CD4-positive, alpha-beta memory T cell (primary cell): ENCODE measurements around the gene PDE4D. TPM values are rescaled to one million over a fixed set of nuclear protein-coding genes. Genes with fewer than 3 reads are reported as not detected.
"Not testable (repeated sequence)": the region's sequence is repeated elsewhere in the genome, so short reads cannot be mapped to it uniquely, and the experiment has no call there.

Source experiments
- CTCF ChIA-PET: fragments of 350-600 bp; sonication (Branson Sonifier 250); formaldehyde crosslinking; loops from one replicate; lab custom pipeline; 2021; ENCODE audit warnings: inconsistent platforms; ENCODE audit not compliant: partially characterized antibody; lab: Charles Lee
- POLR2A ChIA-PET: fragments of 350-600 bp; sonication (Branson Sonifier 250); formaldehyde crosslinking; loops from one replicate; lab custom pipeline; 2021; ENCODE audit not compliant: partially characterized antibody; lab: Charles Lee
- DNase-seq, 5 donors: peaks; one replicate each; pipeline versions ENCODE4 v3.0.0 to v3.0.0-alpha.2; 2020 to 2022; ENCODE audit warnings: mixed read lengths in 1 of 5
- H3K27ac ChIP-seq: one replicate; pipeline ENCODE4 v1.7.0; 2013; ENCODE audit warnings: low read depth, low read length
- H3K27me3 ChIP-seq: 2 replicates; pipeline ENCODE4 v1.7.0; 2013; ENCODE audit warnings: mild to moderate bottlenecking, low read length, moderate library complexity; ENCODE audit not compliant: insufficient read depth
- H3K36me3 ChIP-seq: 2 replicates; pipeline ENCODE4 v1.7.0; 2013; ENCODE audit warnings: mild to moderate bottlenecking, low read length, moderate library complexity; ENCODE audit not compliant: insufficient read depth
- H3K4me1 ChIP-seq: 2 replicates; pipeline ENCODE4 v1.7.0; 2013; ENCODE audit warnings: mild to moderate bottlenecking, low read length, moderate library complexity; ENCODE audit not compliant: insufficient read depth
- H3K4me3 ChIP-seq, 2 donors: one replicate each; pipeline ENCODE4 v1.7.0; 2013; ENCODE audit warnings: low read length in 2 of 2, mild to moderate bottlenecking in 1 of 2
- H3K9me3 ChIP-seq, 2 donors: one replicate each; pipeline ENCODE4 v1.7.0; 2013; ENCODE audit warnings: low read length in 2 of 2, control low read depth in 1 of 2; ENCODE audit not compliant: control insufficient read depth in 1 of 2
- H3K27ac Mint-ChIP-seq, 7 donors: one replicate each; pipeline ENCODE4 v1.8.0; 2020 to 2021; ENCODE audit warnings: mixed read lengths in 7 of 7, mild to moderate bottlenecking in 6 of 7, inconsistent platforms in 3 of 7, moderate library complexity in 3 of 7
- H3K27me3 Mint-ChIP-seq, 2 donors: one replicate each; pipeline ENCODE4 v1.8.0; 2020 to 2021; ENCODE audit warnings: mixed read lengths in 2 of 2
- H3K36me3 Mint-ChIP-seq, 2 donors: one replicate each; pipeline ENCODE4 v1.8.0; 2020 to 2021; ENCODE audit warnings: mixed read lengths in 2 of 2, inconsistent platforms in 1 of 2, mild to moderate bottlenecking in 1 of 2
- H3K4me1 Mint-ChIP-seq, 4 donors: one replicate each; pipeline ENCODE4 v1.8.0; 2020 to 2021; ENCODE audit warnings: mixed read lengths in 4 of 4, mild to moderate bottlenecking in 1 of 4
- H3K4me3 Mint-ChIP-seq, 8 donors: one replicate each; pipeline ENCODE4 v1.8.0; 2020 to 2021; ENCODE audit warnings: mixed read lengths in 8 of 8, mild to moderate bottlenecking in 7 of 8, moderate library complexity in 6 of 8, inconsistent platforms in 3 of 8
- H3K9me3 Mint-ChIP-seq, 8 donors: one replicate each; pipeline ENCODE4 v1.8.0; 2020 to 2021; ENCODE audit warnings: mixed read lengths in 8 of 8, mild to moderate bottlenecking in 5 of 8, inconsistent platforms in 3 of 8, moderate library complexity in 1 of 8
- intact Hi-C: fragments of 100-400 bp; cut with micrococcal nuclease; formaldehyde crosslinking; loops from one replicate; pipeline ENCODE4 v1.15.1; 2023
- polyA plus RNA-seq, 2 donors: library from polyadenylated mRNA; unstranded; fragments of 300-500 nt; fragmentation: Illumina TruSeq; gene quantifications; one replicate each; pipeline ENCODE4 v1.2.3, GENCODE V29; 2021
- total RNA-seq, 2 experiments: library from RNA; stranded (reverse); gene quantifications; one replicate each; pipeline ENCODE4 v1.2.3, GENCODE V29; 2021

Gene PDE4D
- total and polyA plus RNA-seq, 4 experiments from 2014 or later, result 12.3 to 49.7 (median 30.3) TPM

GRCh38 chr5:59766427-59767210, 126.9 kb downstream of the PDE4D start:
- POLR2A ChIA-PET, result interaction anchor here (0.7 kb wide), 1 partner anchor 490 kb away, joined by 3 read pairs; no protein-coding TSS in a partner anchor
- no peak overlapping the region for H3K27ac Mint-ChIP-seq

GRCh38 chr5:59765446-59765845, 128.1 kb downstream of the PDE4D start:
- no peaks in the 10 kb centered on the region for H3K36me3 ChIP-seq
- no peak overlapping the region for H3K27ac Mint-ChIP-seq
- H3K27me3 Mint-ChIP-seq, result peaks cover 26 to 34% of the 10 kb centered on the region in 2 donors
- DNase-seq, result no peak
- no peak overlapping the region for H3K4me3 Mint-ChIP-seq
- no peak overlapping the region for H3K27ac ChIP-seq
- H3K9me3 Mint-ChIP-seq, result no peaks in the 10 kb centered on the region
- no peak overlapping the region for H3K4me3 ChIP-seq
- no peaks in the 10 kb centered on the region for H3K4me1 ChIP-seq
- H3K36me3 Mint-ChIP-seq, result no peaks in the 10 kb centered on the region
- intact Hi-C loops, result no loop called here
- H3K9me3 ChIP-seq, result no peaks in the 10 kb centered on the region
- peaks cover 0 to 9% (median 4%) of the 10 kb centered on the region in 4 donors for H3K4me1 Mint-ChIP-seq
- POLR2A ChIA-PET, result no interaction called here
- no peaks in the 10 kb centered on the region for H3K27me3 ChIP-seq
- CTCF ChIA-PET, result no interaction called here

More at GRCh38 chr5:59766427-59767210, 126.9 kb downstream of the PDE4D start:
- Mint-ChIP-seq H3K4me3 (no peak overlapping the region), H3K27me3 (peaks cover 27 to 34% of the 10 kb centered on the region in 2 donors), H3K4me1 (peaks cover 0 to 9% (median 4%) of the 10 kb centered on the region in 4 donors), H3K36me3 (no peaks in the 10 kb centered on the region), H3K9me3 (peaks cover 0 to 2% (median 0%) of the 10 kb centered on the region in 8 donors)
- CTCF ChIA-PET, result no interaction called here
- Histone ChIP-seq H3K4me1 (no peaks in the 10 kb centered on the region), H3K36me3 (no peaks in the 10 kb centered on the region), H3K27me3 (no peaks in the 10 kb centered on the region), H3K4me3 (no peak overlapping the region), H3K9me3 (no peaks in the 10 kb centered on the region), H3K27ac (no peak overlapping the region)
- intact Hi-C loops, result no loop called here
- no peak for DNase-seq

- Mint-ChIP-seq H3K27ac (no peak overlapping the region), H3K36me3 (no peaks in the 10 kb centered on the region), H3K9me3 (no peaks in the 10 kb centered on the region), H3K4me3 (no peak overlapping the region), H3K4me1 (peaks cover 0 to 9% (median 4%) of the 10 kb centered on the region in 4 donors), H3K27me3 (peaks cover 20 to 33% of the 10 kb centered on the region in 2 donors)
- Histone ChIP-seq H3K27ac (no peak overlapping the region), H3K4me3 (no peak overlapping the region), H3K36me3 (no peaks in the 10 kb centered on the region), H3K4me1 (no peaks in the 10 kb centered on the region), H3K27me3 (no peaks in the 10 kb centered on the region), H3K9me3 (no peaks in the 10 kb centered on the region)
- intact Hi-C loops, result no loop called here
- CTCF ChIA-PET, result interaction anchor here (0.7 kb wide), 1 partner anchor 478 kb away, joined by 3 read pairs; no protein-coding TSS in a partner anchor
- no peak for DNase-seq
- POLR2A ChIA-PET, result no interaction called here
Observed at GRCh38 chr5:59764361-59764760, 129.2 kb downstream of the PDE4D start.

GRCh38 chr5:59763541-59763940, 130.0 kb downstream of the PDE4D start:
- Mint-ChIP-seq H3K9me3 (no peaks in the 10 kb centered on the region), H3K36me3 (no peaks in the 10 kb centered on the region), H3K4me1 (peaks cover 0 to 7% (median 3%) of the 10 kb centered on the region in 4 donors), H3K27me3 (peaks cover 14 to 26% of the 10 kb centered on the region in 2 donors), H3K4me3 (no peak overlapping the region), H3K27ac (no peak overlapping the region)
- no peak for DNase-seq
- no peak overlapping the region for H3K27ac ChIP-seq
- CTCF ChIA-PET, result no interaction called here
- no peaks in the 10 kb centered on the region for H3K9me3 ChIP-seq
- H3K27me3 ChIP-seq, result no peaks in the 10 kb centered on the region
- H3K4me1 ChIP-seq, result no peaks in the 10 kb centered on the region
- no peaks in the 10 kb centered on the region for H3K36me3 ChIP-seq
- POLR2A ChIA-PET, result no interaction called here
- intact Hi-C loops, result no loop called here
- no peak overlapping the region for H3K4me3 ChIP-seq

GRCh38 chr5:59762232-59762631, 131.3 kb downstream of the PDE4D start:
- intact Hi-C loops, H3K27me3 ChIP-seq, H3K4me3 ChIP-seq, H3K4me1 ChIP-seq, H3K36me3 Mint-ChIP-seq, H3K27ac ChIP-seq, H3K4me1 Mint-ChIP-seq, H3K9me3 ChIP-seq, CTCF ChIA-PET, H3K36me3 ChIP-seq, POLR2A ChIA-PET, H3K27ac Mint-ChIP-seq, DNase-seq, H3K9me3 Mint-ChIP-seq, H3K4me3 Mint-ChIP-seq: not testable (repeated sequence)
- H3K27me3 Mint-ChIP-seq, result peaks cover 5 to 16% of the 10 kb centered on the region in 2 donors

- H3K9me3 Mint-ChIP-seq, result no peaks in the 10 kb centered on the region
- no peak overlapping the region for H3K4me3 Mint-ChIP-seq
- H3K36me3 Mint-ChIP-seq, result no peaks in the 10 kb centered on the region
- ChIA-PET CTCF (interaction anchor here (1.1 kb wide), 1 partner anchor 372 kb away, joined by 3 read pairs; no protein-coding TSS in a partner anchor), POLR2A (no interaction called here)
- H3K27me3 Mint-ChIP-seq, result peaks cover 2 to 10% of the 10 kb centered on the region in 2 donors
- Histone ChIP-seq H3K4me1 (no peaks in the 10 kb centered on the region), H3K27me3 (no peaks in the 10 kb centered on the region), H3K4me3 (no peak overlapping the region), H3K27ac (no peak overlapping the region), H3K9me3 (no peaks in the 10 kb centered on the region), H3K36me3 (no peaks in the 10 kb centered on the region)
- DNase-seq, result no peak
- H3K4me1 Mint-ChIP-seq, result no peaks in the 10 kb centered on the region
- no peak overlapping the region for H3K27ac Mint-ChIP-seq
- intact Hi-C loops, result no loop called here
Observed at GRCh38 chr5:59760785-59761348, 132.7 kb downstream of the PDE4D start.

- H3K27ac ChIP-seq, result no peak overlapping the region
- no peaks in the 10 kb centered on the region for H3K36me3 ChIP-seq
- ChIA-PET CTCF (no interaction called here), POLR2A (no interaction called here)
- intact Hi-C loops, result no loop called here
- H3K27ac Mint-ChIP-seq, result no peak overlapping the region
- H3K27me3 Mint-ChIP-seq, result peaks cover 0 to 2% of the 10 kb centered on the region in 2 donors
- H3K4me1 ChIP-seq, result no peaks in the 10 kb centered on the region
- H3K4me1 Mint-ChIP-seq, result no peaks in the 10 kb centered on the region
- DNase-seq, result no peak
- no peaks in the 10 kb centered on the region for H3K36me3 Mint-ChIP-seq
- no peak overlapping the region for H3K4me3 Mint-ChIP-seq
- no peaks in the 10 kb centered on the region for H3K27me3 ChIP-seq
- H3K9me3 ChIP-seq, result no peaks in the 10 kb centered on the region
- H3K9me3 Mint-ChIP-seq, result no peaks in the 10 kb centered on the region
- H3K4me3 ChIP-seq, result no peak overlapping the region
Observed at GRCh38 chr5:59759600-59760351, 133.8 kb downstream of the PDE4D start.
